Ovary (tissue), 9 donors: ENCODE results near the gene ASB1. TPM values are rescaled to one million over a fixed set of nuclear protein-coding genes. Genes with fewer than 3 reads are reported as not detected.
"Not testable (repeated sequence)": the region's sequence is repeated elsewhere in the genome, so short reads cannot be mapped to it uniquely, and the experiment has no call there.

Source experiments
- DNase-seq, 5 donors: peaks; one replicate each; pipeline ENCODE4 v3.0.0-alpha.2; 2019 to 2020
- H3K27ac ChIP-seq, 2 donors: fragments of 200-600 bp; one replicate each; pipeline versions ENCODE4 v1.5.1 to v1.8.0; 2019 to 2022
- H3K27me3 ChIP-seq: fragments of 200-600 bp; one replicate; pipeline ENCODE4 v1.8.0; 2022
- H3K36me3 ChIP-seq: fragments of 200-600 bp; sonication (generic); one replicate; pipeline ENCODE4 v1.5.1; 2019
- H3K4me1 ChIP-seq: one replicate; pipeline ENCODE4 v1.8.1; 2013; ENCODE audit warnings: mild to moderate bottlenecking, moderate library complexity; ENCODE audit not compliant: insufficient read depth
- H3K4me3 ChIP-seq: fragments of 200-600 bp; sonication (generic); one replicate; pipeline ENCODE4 v1.5.1; 2017
- H3K9me3 ChIP-seq, 2 donors: fragments of 200-600 bp in 1 of 2; sonication (generic) in 1 of 2; one replicate each; pipeline versions ENCODE4 v1.5.1 to v1.8.1; 2013 to 2019; ENCODE audit warnings: mild to moderate bottlenecking in 1 of 2, moderate library complexity in 1 of 2
- EP300 ChIP-seq: sonication (generic); formaldehyde crosslinking; IDR thresholded peaks from one replicate; pipeline ENCODE4 v1.6.1; 2017; ENCODE audit warnings: antibody characterized with exemption
- POLR2A ChIP-seq: fragments of 450-650 bp; IDR thresholded peaks from one replicate; pipeline ENCODE4 v1.6.1; 2017; ENCODE audit warnings: antibody characterized with exemption, mild to moderate bottlenecking, moderate library complexity
- whole genome bisulfite sequencing, 3 donors: extraction: QIAGEN DNeasy Blood & Tissue Kit in 1 of 3; methylation state at CpG; one replicate each; pipeline versions ENCODE4 v1.1.5 to v1.1.7; 2013 to 2017; 5-methylcytosine and 5-hydroxymethylcytosine counted together
- intact Hi-C, 4 donors: fragments of 100-400 bp; cut with DNase I; formaldehyde crosslinking; loops; one replicate each; pipeline versions ENCODE4 v1.11.0 to v1.15.1; 2022 to 2023
- polyA plus RNA-seq, 2 donors: library from polyadenylated mRNA; stranded (reverse); fragments of 200-250 nt in 1 of 2; fragments of 350-450 nt in 1 of 2; fragmentation: Illumina TruSeq in 1 of 2; extraction: RNeasy Lipid Tissue Mini Kit (QIAGEN cat#74804) in 1 of 2; gene quantifications; one replicate each; pipeline ENCODE4 v1.2.3, GENCODE V29; 2013 to 2014
- total RNA-seq, 7 donors: library from RNA; depleted of rRNA in 2 of 7; stranded (reverse); fragments of >200 nt in 2 of 7; fragmentation: NEBNext Ultra II Directional in 3 of 7; extraction: Animal tissue kit (Norgen Biotek cat#: 25700) in 3 of 7; gene quantifications; one replicate each; pipeline versions ENCODE4 v1.1.0 to v1.2.4, GENCODE V29; 2016 to 2023
- TF ChIP-seq, protein P1 (sequence below), 3 donors: fragments of 450-650 bp in 2 of 3; fragments of 200-600 bp in 1 of 3; IDR thresholded peaks; one replicate each; pipeline versions ENCODE4 v1.5.1 to v1.8.0; 2016 to 2022; ENCODE audit warnings: antibody characterized with exemption in 3 of 3, mild to moderate bottlenecking in 1 of 3
- donor health status: DM: no; HTN: no; CAD: no; lungs with moderate emphysema.
- donor health status: DM: no; HTN: no; CAD: no.
- donor health status: Bipolar disorder and iron deficiency.
- donor health status: DM: yes; HTN: yes; CAD: no.
- donor health status: DM: no; HTN: no; CAD: no.
- donor health status: DM: yes; HTN: yes; CAD: no.

The ASB1 gene
- total and polyA plus RNA-seq, 9 donors: 9.3 to 34.0 (median 29.6) TPM

DNA sequence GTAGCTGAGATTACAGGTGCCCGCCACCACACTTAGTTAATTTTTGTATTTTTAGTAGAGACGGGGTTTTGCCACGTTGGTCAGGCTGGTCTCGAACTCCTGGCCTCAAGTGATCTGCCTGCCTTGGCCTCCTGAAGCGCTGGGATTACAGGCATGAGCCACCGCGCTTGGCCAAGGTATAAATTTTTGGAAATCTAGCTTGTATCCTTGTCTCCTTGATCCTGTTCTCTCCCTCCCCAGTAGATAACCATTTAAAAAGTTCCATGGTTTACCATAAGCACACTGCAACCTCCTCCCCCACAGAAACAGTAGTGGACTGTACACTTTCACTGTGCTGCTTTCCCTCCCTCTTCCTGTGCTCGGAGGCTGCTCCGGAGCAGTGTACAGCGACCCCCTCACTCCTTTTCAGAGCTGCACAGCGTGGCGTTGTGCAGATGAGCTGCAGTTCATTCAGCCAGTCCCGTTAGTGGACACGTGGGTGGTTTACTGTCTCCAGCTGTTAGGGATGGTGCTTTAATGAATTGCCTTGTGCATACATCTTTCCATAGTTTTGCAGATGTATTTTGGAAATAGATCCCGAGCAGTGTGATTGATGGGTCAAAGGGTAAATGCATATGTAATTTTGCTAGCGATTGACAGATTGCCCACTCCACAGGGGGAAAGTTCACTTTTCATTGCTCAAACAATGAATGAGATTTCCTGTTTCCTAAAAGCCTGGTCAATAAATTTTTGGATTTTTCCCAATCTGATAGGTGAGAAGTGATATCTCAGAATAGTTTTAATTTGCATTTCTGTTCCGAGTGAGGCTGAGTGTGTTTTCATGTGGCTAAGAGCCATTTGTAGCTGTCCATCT, 14.8 kb downstream of the ASB1 start:
- Histone ChIP-seq H3K9me3 (no peaks in the 10 kb centered on the region), H3K4me3 (no peak overlapping the region), H3K36me3 (no peaks in the 10 kb centered on the region), H3K27me3 (no peaks in the 10 kb centered on the region), H3K4me1 (peaks cover 14% of the 10 kb centered on the region), H3K27ac (no peak overlapping the region)
- DNase-seq: no peak
- 37 to 43% (median 38%) methylated on average over 17 of the region's 17 CpGs for WGBS, 3 donors
- intact Hi-C loops: no loop called here
- TF ChIP-seq, protein P1, sequence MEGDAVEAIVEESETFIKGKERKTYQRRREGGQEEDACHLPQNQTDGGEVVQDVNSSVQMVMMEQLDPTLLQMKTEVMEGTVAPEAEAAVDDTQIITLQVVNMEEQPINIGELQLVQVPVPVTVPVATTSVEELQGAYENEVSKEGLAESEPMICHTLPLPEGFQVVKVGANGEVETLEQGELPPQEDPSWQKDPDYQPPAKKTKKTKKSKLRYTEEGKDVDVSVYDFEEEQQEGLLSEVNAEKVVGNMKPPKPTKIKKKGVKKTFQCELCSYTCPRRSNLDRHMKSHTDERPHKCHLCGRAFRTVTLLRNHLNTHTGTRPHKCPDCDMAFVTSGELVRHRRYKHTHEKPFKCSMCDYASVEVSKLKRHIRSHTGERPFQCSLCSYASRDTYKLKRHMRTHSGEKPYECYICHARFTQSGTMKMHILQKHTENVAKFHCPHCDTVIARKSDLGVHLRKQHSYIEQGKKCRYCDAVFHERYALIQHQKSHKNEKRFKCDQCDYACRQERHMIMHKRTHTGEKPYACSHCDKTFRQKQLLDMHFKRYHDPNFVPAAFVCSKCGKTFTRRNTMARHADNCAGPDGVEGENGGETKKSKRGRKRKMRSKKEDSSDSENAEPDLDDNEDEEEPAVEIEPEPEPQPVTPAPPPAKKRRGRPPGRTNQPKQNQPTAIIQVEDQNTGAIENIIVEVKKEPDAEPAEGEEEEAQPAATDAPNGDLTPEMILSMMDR (IDR thresholded peaks at IDR 0.05): no peak
- TF ChIP-seq POLR2A (no peak), EP300 (no peak)

DNA sequence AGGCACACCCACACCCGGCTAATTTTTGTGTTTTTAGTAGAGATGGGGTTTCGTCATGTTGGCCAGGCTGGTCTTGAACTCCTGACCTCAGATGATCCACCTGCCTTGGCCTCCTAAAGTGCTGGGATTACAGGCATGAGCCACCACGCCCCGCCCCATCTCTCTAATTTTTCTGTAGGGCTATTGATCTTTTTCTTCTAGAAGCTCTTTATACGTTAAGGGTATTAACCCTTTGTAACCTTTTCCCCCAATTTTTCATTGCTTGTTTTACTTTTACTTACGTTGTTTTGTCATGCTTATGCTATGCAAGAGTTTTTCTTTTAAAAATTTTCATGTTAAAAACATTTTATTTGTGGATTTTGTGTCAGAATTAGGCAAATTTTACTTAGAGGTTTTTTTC, 15.5 kb downstream of the ASB1 start:
- H3K4me3 ChIP-seq, H3K9me3 ChIP-seq, H3K27me3 ChIP-seq, intact Hi-C loops, H3K27ac ChIP-seq, DNase-seq, H3K36me3 ChIP-seq: not testable (repeated sequence)
- WGBS, 3 donors: 76 to 87% (median 83%) methylated on average over 6 of the region's 6 CpGs
- H3K4me1 ChIP-seq: peaks cover 14% of the 10 kb centered on the region

DNA sequence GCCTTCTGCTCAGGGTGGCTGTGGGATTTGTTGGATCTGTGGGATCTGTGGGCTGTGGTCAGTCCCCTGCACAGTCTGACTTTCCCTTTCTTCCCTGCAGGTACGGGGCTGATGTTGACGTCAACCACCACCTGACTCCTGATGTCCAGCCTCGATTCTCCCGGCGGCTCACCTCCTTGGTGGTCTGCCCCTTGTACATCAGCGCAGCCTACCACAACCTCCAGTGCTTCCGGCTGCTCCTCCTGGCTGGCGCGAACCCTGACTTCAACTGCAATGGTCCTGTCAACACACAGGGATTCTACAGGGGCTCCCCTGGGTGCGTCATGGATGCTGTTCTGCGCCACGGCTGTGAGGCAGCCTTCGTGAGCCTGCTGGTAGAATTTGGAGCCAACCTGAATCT, 17.5 kb downstream of the ASB1 start:
- intact Hi-C loops: no loop called here
- Histone ChIP-seq H3K27me3 (no peaks in the 10 kb centered on the region), H3K36me3 (no peaks in the 10 kb centered on the region), H3K9me3 (no peaks in the 10 kb centered on the region), H3K4me3 (no peak overlapping the region), H3K4me1 (peaks cover 12% of the 10 kb centered on the region), H3K27ac (no peak overlapping the region)
- TF ChIP-seq, protein P1 (IDR thresholded peaks at IDR 0.05): no peak
- TF ChIP-seq EP300 (no peak), POLR2A (no peak)
- WGBS, 3 donors: 93 to 96% (median 96%) methylated on average over 13 of the region's 13 CpGs
- no peak for DNase-seq

DNA sequence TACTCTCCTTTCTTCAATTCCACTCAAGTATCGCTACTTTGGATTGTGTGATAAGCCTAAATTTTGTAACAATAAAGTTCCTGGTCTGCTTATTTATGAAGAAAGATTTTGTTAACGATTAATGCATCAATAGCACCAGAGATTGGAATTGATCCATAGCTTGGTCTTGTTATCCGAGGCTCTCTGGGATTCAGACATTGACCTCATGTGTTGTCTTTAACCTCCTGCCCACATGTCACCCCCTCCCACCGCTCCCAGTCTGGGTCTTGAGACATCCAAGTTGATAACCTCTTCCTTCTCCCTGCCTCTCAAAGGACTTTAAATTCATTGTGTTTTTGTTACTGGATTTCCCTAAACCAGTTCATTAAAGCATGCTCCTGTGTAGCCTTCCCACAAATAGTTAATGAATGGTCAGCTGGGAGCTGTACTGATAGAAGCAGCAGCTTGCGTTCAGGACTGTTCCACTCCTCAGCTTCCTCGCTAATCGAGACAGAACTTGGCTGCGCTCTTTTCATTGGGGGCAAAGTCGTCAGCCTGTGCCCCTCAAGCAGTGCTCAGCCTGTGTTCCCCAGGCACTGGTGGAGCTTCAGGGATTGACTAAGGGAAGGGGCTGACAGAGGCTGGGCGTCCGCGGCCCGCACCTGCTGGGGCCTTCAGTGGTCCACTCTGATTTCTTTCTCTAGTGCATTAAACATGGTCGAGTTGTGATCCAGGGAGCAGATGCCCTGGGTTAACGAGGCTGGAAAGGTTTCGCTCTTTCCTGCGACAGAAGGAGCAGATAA, 18.9 kb downstream of the ASB1 start:
- Histone ChIP-seq H3K36me3 (no peaks in the 10 kb centered on the region), H3K9me3 (no peaks in the 10 kb centered on the region), H3K4me3 (no peak overlapping the region), H3K27ac (no peak overlapping the region), H3K27me3 (no peaks in the 10 kb centered on the region), H3K4me1 (peaks cover 7% of the 10 kb centered on the region)
- intact Hi-C loops: no loop called here
- TF ChIP-seq EP300 (no peak), POLR2A (no peak)
- TF ChIP-seq, protein P1 (IDR thresholded peaks at IDR 0.05): no peak
- 70 to 76% (median 74%) methylated on average over 17 of the region's 17 CpGs for WGBS, 3 donors
- no peak for DNase-seq

DNA sequence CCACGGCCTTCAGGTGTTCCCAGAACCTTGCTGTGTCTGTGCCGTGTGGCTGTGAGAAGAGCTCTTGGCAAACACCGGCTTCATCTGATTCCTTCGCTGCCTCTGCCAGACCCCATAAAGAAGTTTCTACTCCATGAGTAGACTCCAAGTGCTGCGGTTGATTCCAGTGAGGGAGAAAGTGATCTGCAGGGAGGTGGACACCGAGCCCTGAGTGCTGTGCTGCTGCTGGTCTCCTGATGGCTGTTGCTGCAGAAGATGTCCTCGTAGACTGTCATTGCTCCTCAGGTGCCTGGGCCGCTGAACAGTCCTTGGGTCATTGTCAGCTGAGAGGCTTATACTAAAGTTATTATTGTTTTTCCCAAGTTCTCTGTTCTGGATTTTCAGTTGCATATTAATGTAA, 19.6 kb downstream of the ASB1 start:
- TF ChIP-seq, protein P1 (IDR thresholded peaks at IDR 0.05): no peak
- TF ChIP-seq EP300: no peak
- no peak for TF ChIP-seq POLR2A

More for the DNA sequence above, 19.6 kb downstream of the ASB1 start:
- Histone ChIP-seq H3K27me3 (no peaks in the 10 kb centered on the region), H3K9me3 (no peaks in the 10 kb centered on the region), H3K27ac (no peak overlapping the region), H3K4me3 (no peak overlapping the region), H3K36me3 (no peaks in the 10 kb centered on the region), H3K4me1 (peaks cover 5% of the 10 kb centered on the region)
- no peak for DNase-seq
- intact Hi-C loops: no loop called here
- WGBS, 3 donors: 95 to 99% (median 96%) methylated on average over 8 of the region's 8 CpGs
